Naive B cell (primary cell): Measurements from ENCODE around the gene RAB41. TPM values are rescaled to one million over a fixed set of nuclear protein-coding genes. Genes with fewer than 3 reads are reported as not detected.
"Not testable (repeated sequence)": the region's sequence is repeated elsewhere in the genome, so short reads cannot be mapped to it uniquely, and the experiment has no call there.

Experiments
- ATAC-seq, 2 donors: fragments of 150-1000 bp; cut with Tn5 transposase; 2 replicates each; pipeline ENCODE4 v1.10.0; 2021; ENCODE audit warnings: low read depth in 2 of 2, mild to moderate bottlenecking in 2 of 2, moderate library complexity in 2 of 2
- DNase-seq: peaks from one replicate; pipeline ENCODE4 v3.0.0; 2022
- H3K27ac Mint-ChIP-seq, 6 donors: one replicate each; pipeline ENCODE4 v1.8.0; 2020 to 2022; ENCODE audit warnings: mild to moderate bottlenecking in 6 of 6, mixed read lengths in 6 of 6, moderate library complexity in 5 of 6, inconsistent platforms in 2 of 6
- H3K27me3 Mint-ChIP-seq, 3 donors: one replicate each; pipeline ENCODE4 v1.8.0; 2021 to 2022; ENCODE audit warnings: mixed read lengths in 3 of 3, mild to moderate bottlenecking in 1 of 3
- H3K36me3 Mint-ChIP-seq, 2 donors: one replicate each; pipeline ENCODE4 v1.8.0; 2020 to 2022; ENCODE audit warnings: mixed read lengths in 2 of 2, inconsistent platforms in 1 of 2, mild to moderate bottlenecking in 1 of 2
- H3K4me1 Mint-ChIP-seq, 3 donors: one replicate each; pipeline ENCODE4 v1.8.0; 2020 to 2022; ENCODE audit warnings: mixed read lengths in 3 of 3, inconsistent platforms in 1 of 3, mild to moderate bottlenecking in 1 of 3, moderate library complexity in 1 of 3
- H3K4me3 Mint-ChIP-seq, 8 donors: one replicate each; pipeline ENCODE4 v1.8.0; 2020 to 2022; ENCODE audit warnings: mild to moderate bottlenecking in 8 of 8, mixed read lengths in 8 of 8, moderate library complexity in 8 of 8, inconsistent platforms in 2 of 8
- H3K9me3 Mint-ChIP-seq, 7 donors: one replicate each; pipeline ENCODE4 v1.8.0; 2020 to 2022; ENCODE audit warnings: mixed read lengths in 7 of 7, mild to moderate bottlenecking in 5 of 7, inconsistent platforms in 2 of 7, moderate library complexity in 1 of 7
- polyA plus RNA-seq, 6 donors: library from polyadenylated mRNA; unstranded; fragments of 300-500 nt; fragmentation: Illumina TruSeq; gene quantifications; one replicate each; pipeline ENCODE4 v1.2.3, GENCODE V29; 2021; ENCODE audit warnings: low read depth in 6 of 6

RAB41 gene
- polyA plus RNA-seq, 6 donors from 2014 or later: 0.26 TPM; not detected in 5

DNA sequence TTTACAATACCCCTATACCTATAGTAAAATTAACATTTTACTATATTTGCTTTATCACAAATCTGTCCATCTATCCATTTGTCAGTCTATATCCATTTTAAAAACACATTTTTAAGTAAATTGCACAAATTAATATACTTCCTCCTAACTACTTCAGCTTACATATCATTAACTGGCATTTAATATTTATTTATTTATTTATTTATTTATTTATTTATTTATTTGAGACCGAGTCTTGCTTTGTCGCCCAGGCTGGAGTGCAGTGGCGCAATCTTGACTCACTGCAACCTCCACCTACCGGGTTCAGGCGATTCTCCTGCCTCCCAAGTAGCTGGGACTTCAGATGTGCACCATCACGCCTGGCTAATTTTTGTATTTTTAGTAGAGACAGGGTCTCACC lies 41.7 kb downstream of the RAB41 start:
- H3K4me1 Mint-ChIP-seq, H3K36me3 Mint-ChIP-seq, ATAC-seq, DNase-seq, H3K27me3 Mint-ChIP-seq, H3K4me3 Mint-ChIP-seq, H3K27ac Mint-ChIP-seq, H3K9me3 Mint-ChIP-seq: not testable (repeated sequence)

DNA sequence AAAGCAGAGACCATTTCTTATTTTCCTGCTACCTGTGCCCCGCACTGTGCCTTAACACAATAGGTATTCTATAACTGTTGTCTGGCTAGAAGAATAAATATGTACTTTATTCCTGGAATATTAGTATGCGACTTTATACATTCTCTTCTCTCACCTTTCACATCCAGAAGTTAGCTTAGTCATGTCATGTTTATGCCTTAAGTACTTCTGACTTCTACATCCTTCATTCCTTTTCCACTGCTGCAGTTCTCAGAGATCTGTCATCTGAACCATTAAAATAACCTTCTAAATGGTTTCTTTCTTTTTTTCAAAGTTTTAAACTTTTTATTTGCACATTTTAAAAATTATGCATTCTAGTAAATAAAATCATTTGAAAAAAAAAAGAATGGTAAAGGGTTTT lies 42.4 kb downstream of the RAB41 start:
- no peak overlapping the region for H3K4me3 Mint-ChIP-seq
- no peaks in the 10 kb centered on the region for H3K9me3 Mint-ChIP-seq
- H3K27ac Mint-ChIP-seq: no peak overlapping the region
- no peaks in the 10 kb centered on the region for H3K27me3 Mint-ChIP-seq
- DNase-seq: no peak
- H3K4me1 Mint-ChIP-seq: no peaks in the 10 kb centered on the region
- no peak for ATAC-seq
- H3K36me3 Mint-ChIP-seq: no peaks in the 10 kb centered on the region

DNA sequence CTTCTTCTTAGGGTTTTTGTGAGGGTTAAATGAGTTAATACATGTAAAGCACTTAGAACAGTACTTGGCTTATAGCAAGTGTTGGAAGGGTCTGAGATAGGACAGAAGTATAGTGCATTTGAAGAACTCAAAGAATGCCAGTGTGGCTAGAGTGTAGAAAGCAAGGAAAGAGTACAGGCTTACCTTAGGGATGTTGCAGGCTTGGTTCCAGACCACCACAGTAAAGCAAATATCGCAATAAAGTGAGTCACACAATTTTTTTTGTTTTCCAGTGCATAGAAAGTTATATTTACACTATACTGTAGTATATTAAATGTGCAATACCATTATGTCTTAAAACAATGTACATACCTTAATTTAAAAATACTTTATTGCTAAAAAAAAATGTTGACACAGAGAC lies 49.2 kb downstream of the RAB41 start:
- Mint-ChIP-seq H3K27me3 (no peaks in the 10 kb centered on the region), H3K4me3 (no peak overlapping the region), H3K27ac (no peak overlapping the region), H3K4me1 (no peaks in the 10 kb centered on the region), H3K9me3 (no peaks in the 10 kb centered on the region), H3K36me3 (no peaks in the 10 kb centered on the region)
- no peak for DNase-seq
- no peak for ATAC-seq

DNA sequence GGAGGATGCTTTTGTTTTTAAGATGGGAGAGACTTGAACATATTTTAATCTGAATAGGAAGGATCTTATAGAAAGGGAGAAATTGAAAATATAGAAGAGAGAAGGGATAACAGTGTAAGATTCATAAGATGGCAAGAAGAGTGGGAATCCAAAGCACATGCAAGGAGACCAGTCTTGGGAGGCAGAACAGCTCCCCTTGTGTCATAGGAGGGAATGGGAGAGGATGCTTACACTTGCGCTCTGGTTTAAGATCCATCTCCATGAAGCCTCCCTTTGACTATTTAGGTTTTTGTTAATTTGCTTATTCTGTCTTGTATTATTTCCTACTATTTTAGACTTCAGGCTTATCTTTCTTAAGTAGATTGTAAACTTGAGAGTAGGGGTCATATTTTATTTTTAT lies 50.6 kb downstream of the RAB41 start:
- H3K4me1 Mint-ChIP-seq: no peaks in the 10 kb centered on the region
- no peaks in the 10 kb centered on the region for H3K36me3 Mint-ChIP-seq
- DNase-seq (no peak), ATAC-seq (no peak)
- no peaks in the 10 kb centered on the region for H3K27me3 Mint-ChIP-seq
- no peak overlapping the region for H3K27ac Mint-ChIP-seq
- H3K4me3 Mint-ChIP-seq: no peak overlapping the region
- H3K9me3 Mint-ChIP-seq: no peaks in the 10 kb centered on the region

Other genes starting within 250 kb of the RAB41 start
- gene AWAT2, start 232.2 kb upstream of the RAB41 start, polyA plus RNA-seq: not detected
- not detected for gene OTUD6A, start 219.7 kb upstream of the RAB41 start, polyA plus RNA-seq
- gene IGBP1, start 148.7 kb upstream of the RAB41 start, polyA plus RNA-seq: 10 to 100 TPM; 54.2 to 80.6 (median 61.8) TPM
- gene DGAT2L6, start 104.7 kb upstream of the RAB41 start, polyA plus RNA-seq: not detected
- not detected for gene AWAT1, start 47.5 kb upstream of the RAB41 start, polyA plus RNA-seq
- not detected for gene P2RY4, start 22.0 kb upstream of the RAB41 start, polyA plus RNA-seq
- gene ARR3, start 13.8 kb upstream of the RAB41 start, polyA plus RNA-seq: not detected
- 10 to 100 TPM; 12.8 to 26.1 (median 17.6) TPM for gene PDZD11, start 7.8 kb downstream of the RAB41 start, polyA plus RNA-seq
- not detected for gene KIF4A, start 7.9 kb downstream of the RAB41 start, polyA plus RNA-seq
- not detected for gene GDPD2, start 141.1 kb downstream of the RAB41 start, polyA plus RNA-seq
- 1 to 10 TPM; 2.1 to 5.0 (median 3.2) TPM for gene DLG3, start 162.7 kb downstream of the RAB41 start, polyA plus RNA-seq